Bronchial epithelial cell (primary cell): ENCODE data around the gene CYRIA. TPM values are rescaled to one million over a fixed set of nuclear protein-coding genes. Genes with fewer than 3 reads are reported as not detected.

ENCODE experiments used
- DNase-seq: peaks from one replicate; pipeline ENCODE4 v3.0.0-alpha.2; 2010; ENCODE audit warnings: low read depth
- FAIRE-seq: peaks from 2 replicates; lab custom pipeline; 2011; peaks lifted over from hg19 to GRCh38; lab: Jason Lieb, UNC
- H3K27me3 ChIP-seq: 2 replicates; pipeline ENCODE4 v1.5.1; 2011; ENCODE audit warnings: low read length; ENCODE audit not compliant: control insufficient read depth, insufficient read depth
- H3K36me3 ChIP-seq: 2 replicates; pipeline ENCODE4 v1.5.1; 2011; ENCODE audit warnings: low read length; ENCODE audit not compliant: control insufficient read depth, insufficient read depth
- H3K4me3 ChIP-seq: 2 replicates; pipeline ENCODE4 v1.5.1; 2011; ENCODE audit warnings: mild to moderate bottlenecking, low read depth, low read length, control low read depth
- CTCF ChIP-seq: IDR thresholded peaks from 2 replicates; pipeline ENCODE4 v1.5.1; 2011; ENCODE audit warnings: mild to moderate bottlenecking, moderate library complexity, low read length, control low read depth, inconsistent platforms; ENCODE audit not compliant: insufficient read depth, severe bottlenecking
- total RNA-seq: library from RNA; depleted of rRNA; stranded (reverse); fragments of >200 nt; gene quantifications from 2 replicates; pipeline ENCODE4 v1.2.1, GENCODE V29; 2014

CYRIA gene
- total RNA-seq, 1 donor from 2014 or later, result 0.79 TPM

- no peak for FAIRE-seq
- H3K36me3 ChIP-seq, result no peaks in the 10 kb centered on the region
- no peak overlapping the region for H3K4me3 ChIP-seq
- DNase-seq, result peak; percentile 13
- no peaks in the 10 kb centered on the region for H3K27me3 ChIP-seq
- TF ChIP-seq CTCF, result no peak
Measured at GRCh38 chr2:16621316-16621715, 44.3 kb downstream of the CYRIA start.

GRCh38 chr2:16620590-16620989, 45.0 kb downstream of the CYRIA start:
- peak; percentile 63 for DNase-seq

GRCh38 chr2:16619576-16620245, 45.9 kb downstream of the CYRIA start:
- no peak for FAIRE-seq
- no peak for TF ChIP-seq CTCF

More at GRCh38 chr2:16620590-16620989, 45.0 kb downstream of the CYRIA start:
- H3K4me3 ChIP-seq, result no peak overlapping the region
- no peaks in the 10 kb centered on the region for H3K27me3 ChIP-seq
- H3K36me3 ChIP-seq, result no peaks in the 10 kb centered on the region
- FAIRE-seq, result no peak
- no peak for TF ChIP-seq CTCF

GRCh38 chr2:16617282-16618266, 48.1 kb downstream of the CYRIA start:
- no peak overlapping the region for H3K4me3 ChIP-seq
- peak; percentile 32 for TF ChIP-seq CTCF
- no peaks in the 10 kb centered on the region for H3K36me3 ChIP-seq
- peak; percentile 51 for DNase-seq
- H3K27me3 ChIP-seq, result no peaks in the 10 kb centered on the region
- FAIRE-seq, result no peak

More at GRCh38 chr2:16619576-16620245, 45.9 kb downstream of the CYRIA start:
- H3K4me3 ChIP-seq, result no peak overlapping the region
- H3K27me3 ChIP-seq, result no peaks in the 10 kb centered on the region
- no peaks in the 10 kb centered on the region for H3K36me3 ChIP-seq
- DNase-seq, result no peak
